GM12878 (cell line): Measurements from ENCODE around the gene LENEP. TPM values are rescaled to one million over a fixed set of nuclear protein-coding genes. Genes with fewer than 3 reads are reported as not detected.

Experiments used
- CHD4 ChIP-seq: fragments of 200-600 bp; sonication (generic); IDR thresholded peaks from 2 replicates; pipeline ENCODE4 v1.6.1; 2016; ENCODE audit warnings: mild to moderate bottlenecking
- HDAC6 ChIP-seq: fragments of 200-600 bp; sonication (generic); IDR thresholded peaks from one replicate; pipeline ENCODE4 v1.8.0; 2017; ENCODE audit warnings: antibody characterized with exemption; ENCODE audit not compliant: unreplicated experiment
- JUNB ChIP-seq: IDR thresholded peaks from 2 replicates; pipeline ENCODE4 v1.6.1; 2016; ENCODE audit warnings: antibody characterized with exemption, mild to moderate bottlenecking
- RELA ChIP-seq: fragments of 450-650 bp; IDR thresholded peaks from 2 replicates; pipeline ENCODE4 v1.8.0; 2014; ENCODE audit warnings: borderline replicate concordance; ENCODE audit not compliant: partially characterized antibody
- TCF3 ChIP-seq: IDR thresholded peaks from 2 replicates; pipeline ENCODE4 v1.6.1; 2012; ENCODE audit warnings: low read depth, mild to moderate bottlenecking, low read length, borderline replicate concordance; ENCODE audit not compliant: insufficient read depth
- ZNF622 ChIP-seq: fragments of 450-650 bp; IDR thresholded peaks from 2 replicates; pipeline ENCODE4 v1.6.1; 2017; ENCODE audit warnings: mild to moderate bottlenecking, inconsistent platforms
- polyA plus RNA-seq, 11 experiments: library from polyadenylated mRNA; depleted of rRNA in 4 of 11; unstranded in 6 of 11; stranded (reverse) in 5 of 11; fragments of >200 nt; fragmentation: Nextera tagmentation in 4 of 11; fragmentation: Illumina TruSeq in 1 of 11; extraction: Ambion mirVana in 4 of 11; extraction: Trizol in 1 of 11; gene quantifications; 1 replicate in 1 of 11; 2 replicates in 10 of 11; pipeline versions ENCODE4 v1.2.1 to v1.2.3, GENCODE V29; 2011 to 2016; ENCODE audit warnings: inconsistent platforms in 2 of 11, missing spikeins in 2 of 11, low read depth in 1 of 11
- total RNA-seq, 4 experiments: library from RNA; depleted of rRNA in 3 of 4; stranded (reverse); fragments of >200 nt in 3 of 4; fragmentation: Illumina TruSeq in 1 of 4; extraction: Trizol in 1 of 4; gene quantifications; 2 replicates each; pipeline versions ENCODE4 v1.2.1 to v1.2.3, GENCODE V29; 2013 to 2021
- TF ChIP-seq, protein P1 (sequence below): fragments of 450-650 bp; formaldehyde crosslinking; IDR thresholded peaks from 2 replicates; pipeline ENCODE4 v1.4.0; 2022; ENCODE audit warnings: mild to moderate bottlenecking, moderate library complexity
- TF ChIP-seq, protein P2 (sequence below): fragments of 450-650 bp; conservative IDR thresholded peaks from 2 replicates; pipeline ENCODE4 v1.6.1; 2017; ENCODE audit warnings: mild to moderate bottlenecking, moderate library complexity

The LENEP gene
- total and polyA plus RNA-seq, 10 of the 15 experiments (the other 5 are each of a cell fraction or from before 2014, with no cell fraction given): 0.27 to 1.1 (median 0.64) TPM; not detected in 7

GRCh38 chr1:154945160-154945961 lies 48.0 kb upstream of the LENEP start (continued):
- TF ChIP-seq HDAC6 (no peak), RELA (no peak), CHD4 (no peak), TCF3 (no peak), ZNF622 (no peak), JUNB (no peak)
- TF ChIP-seq, protein P1, sequence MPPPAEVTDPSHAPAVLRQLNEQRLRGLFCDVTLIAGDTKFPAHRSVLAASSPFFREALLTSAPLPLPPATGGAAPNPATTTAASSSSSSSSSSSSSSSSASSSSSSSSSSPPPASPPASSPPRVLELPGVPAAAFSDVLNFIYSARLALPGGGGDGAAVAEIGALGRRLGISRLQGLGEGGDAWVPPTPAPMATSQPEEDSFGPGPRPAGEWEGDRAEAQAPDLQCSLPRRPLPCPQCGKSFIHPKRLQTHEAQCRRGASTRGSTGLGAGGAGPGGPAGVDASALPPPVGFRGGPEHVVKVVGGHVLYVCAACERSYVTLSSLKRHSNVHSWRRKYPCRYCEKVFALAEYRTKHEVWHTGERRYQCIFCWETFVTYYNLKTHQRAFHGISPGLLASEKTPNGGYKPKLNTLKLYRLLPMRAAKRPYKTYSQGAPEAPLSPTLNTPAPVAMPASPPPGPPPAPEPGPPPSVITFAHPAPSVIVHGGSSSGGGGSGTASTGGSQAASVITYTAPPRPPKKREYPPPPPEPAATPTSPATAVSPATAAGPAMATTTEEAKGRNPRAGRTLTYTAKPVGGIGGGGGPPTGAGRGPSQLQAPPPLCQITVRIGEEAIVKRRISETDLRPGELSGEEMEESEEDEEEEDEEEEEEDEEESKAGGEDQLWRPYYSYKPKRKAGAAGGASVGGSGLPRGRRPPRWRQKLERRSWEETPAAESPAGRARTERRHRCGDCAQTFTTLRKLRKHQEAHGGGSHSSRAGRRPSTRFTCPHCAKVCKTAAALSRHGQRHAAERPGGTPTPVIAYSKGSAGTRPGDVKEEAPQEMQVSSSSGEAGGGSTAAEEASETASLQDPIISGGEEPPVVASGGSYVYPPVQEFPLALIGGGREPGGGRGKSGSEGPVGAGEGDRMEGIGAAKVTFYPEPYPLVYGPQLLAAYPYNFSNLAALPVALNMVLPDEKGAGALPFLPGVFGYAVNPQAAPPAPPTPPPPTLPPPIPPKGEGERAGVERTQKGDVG (CRISPR knock-in tag): no peak
- TF ChIP-seq, protein P2, sequence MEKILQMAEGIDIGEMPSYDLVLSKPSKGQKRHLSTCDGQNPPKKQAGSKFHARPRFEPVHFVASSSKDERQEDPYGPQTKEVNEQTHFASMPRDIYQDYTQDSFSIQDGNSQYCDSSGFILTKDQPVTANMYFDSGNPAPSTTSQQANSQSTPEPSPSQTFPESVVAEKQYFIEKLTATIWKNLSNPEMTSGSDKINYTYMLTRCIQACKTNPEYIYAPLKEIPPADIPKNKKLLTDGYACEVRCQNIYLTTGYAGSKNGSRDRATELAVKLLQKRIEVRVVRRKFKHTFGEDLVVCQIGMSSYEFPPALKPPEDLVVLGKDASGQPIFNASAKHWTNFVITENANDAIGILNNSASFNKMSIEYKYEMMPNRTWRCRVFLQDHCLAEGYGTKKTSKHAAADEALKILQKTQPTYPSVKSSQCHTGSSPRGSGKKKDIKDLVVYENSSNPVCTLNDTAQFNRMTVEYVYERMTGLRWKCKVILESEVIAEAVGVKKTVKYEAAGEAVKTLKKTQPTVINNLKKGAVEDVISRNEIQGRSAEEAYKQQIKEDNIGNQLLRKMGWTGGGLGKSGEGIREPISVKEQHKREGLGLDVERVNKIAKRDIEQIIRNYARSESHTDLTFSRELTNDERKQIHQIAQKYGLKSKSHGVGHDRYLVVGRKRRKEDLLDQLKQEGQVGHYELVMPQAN: no peak
